Measurements from ENCODE around the gene CTNNA1. TPM values are rescaled to one million over a fixed set of nuclear protein-coding genes. Genes with fewer than 3 reads are reported as not detected.

CTNNA1 gene
- polyA plus RNA-seq, 3 donors from 2014 or later, result 9.8 to 15.3 (median 10.1) TPM

DNA sequence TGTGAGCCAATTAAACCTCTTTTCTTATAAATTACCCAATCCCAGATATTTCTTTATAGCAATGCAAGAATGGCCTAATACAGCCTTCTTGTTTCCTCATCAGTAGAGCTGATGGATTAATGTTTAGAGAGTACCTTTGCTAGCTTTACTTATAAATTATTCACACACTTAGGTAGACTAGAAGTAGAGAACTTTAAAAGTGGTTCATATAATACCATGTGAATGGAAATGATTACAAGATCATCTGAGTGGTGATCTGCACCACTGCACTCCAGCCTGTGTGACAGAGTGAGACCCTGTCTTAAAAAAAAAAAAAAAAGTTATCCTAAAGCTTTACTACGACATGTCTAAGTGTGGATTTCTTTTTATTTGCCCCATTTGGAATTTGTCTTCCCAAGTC, 145.1 kb downstream of the CTNNA1 start:
- Mint-ChIP-seq H3K27me3 (ENCODE audit: low read depth in 3 of 3) (peaks cover 0 to 2% (median 1%) of the 10 kb centered on the region in 3 donors), H3K27ac (no peak overlapping the region), H3K36me3 (peaks cover 0 to 8% (median 3%) of the 10 kb centered on the region in 3 donors), H3K9me3 (no peaks in the 10 kb centered on the region), H3K4me1 (peaks cover 0 to 7% of the 10 kb centered on the region in 2 donors), H3K4me3 (no peak overlapping the region)
- DNase-seq, result no peak

DNA sequence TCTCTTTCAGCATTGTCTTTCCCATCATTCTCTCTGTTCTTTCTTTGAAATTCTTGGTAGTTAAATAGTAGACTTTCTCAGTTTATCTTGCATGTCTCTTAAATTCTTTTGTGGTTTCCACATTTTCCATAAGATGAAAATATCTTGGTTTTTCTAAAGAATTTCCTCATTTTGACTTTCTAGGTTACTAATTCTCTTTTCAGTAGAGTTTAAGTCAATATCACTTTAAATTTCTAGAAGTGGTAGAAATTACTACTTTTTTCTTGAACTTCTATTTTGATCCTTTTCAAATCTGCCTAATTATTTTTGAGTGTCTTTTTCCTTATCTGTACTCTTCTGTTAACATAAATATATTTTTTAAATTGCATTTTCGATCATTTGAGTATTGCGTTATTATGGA, 145.5 kb downstream of the CTNNA1 start:
- Mint-ChIP-seq H3K27ac (no peak overlapping the region), H3K4me1 (peaks cover 0 to 7% of the 10 kb centered on the region in 2 donors), H3K9me3 (no peaks in the 10 kb centered on the region), H3K36me3 (peaks cover 0 to 8% (median 3%) of the 10 kb centered on the region in 3 donors), H3K27me3 (ENCODE audit: low read depth in 3 of 3) (peaks cover 0 to 2% (median 1%) of the 10 kb centered on the region in 3 donors), H3K4me3 (no peak overlapping the region)
- DNase-seq, result no peak

DNA sequence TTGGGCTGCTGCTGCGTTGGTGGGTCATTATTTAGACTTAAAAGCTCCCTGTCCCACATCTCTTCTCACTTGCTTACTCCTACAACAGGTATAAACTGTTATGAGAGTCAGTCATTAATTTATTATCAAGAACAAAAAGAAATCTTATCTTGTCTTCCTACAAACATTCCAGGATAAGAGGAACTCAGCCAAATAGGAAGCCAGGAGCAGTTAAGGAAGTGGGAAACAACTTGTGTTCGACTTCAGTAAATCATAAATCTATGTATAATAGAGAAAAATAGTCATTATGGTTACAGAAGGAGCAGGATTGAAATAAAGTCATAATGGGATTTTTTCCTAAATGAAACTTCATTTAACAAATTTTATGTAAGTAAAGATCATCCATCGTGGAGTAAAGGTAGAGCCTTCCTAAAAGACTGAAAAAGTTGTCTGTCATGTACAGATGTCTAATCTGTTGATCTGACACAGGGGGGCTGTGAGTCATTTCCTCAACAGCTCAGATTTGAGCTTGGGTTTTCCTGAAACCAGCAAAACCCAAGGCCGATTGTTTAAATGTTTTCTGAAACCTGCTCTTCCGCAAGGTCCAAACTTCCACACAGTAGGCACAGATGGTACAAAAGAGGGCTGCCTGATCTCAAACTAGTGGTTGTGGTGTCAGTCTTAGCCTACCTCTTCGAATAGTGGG, 147.2 kb downstream of the CTNNA1 start:
- Mint-ChIP-seq H3K9me3 (no peaks in the 10 kb centered on the region), H3K36me3 (peaks cover 4 to 10% (median 4%) of the 10 kb centered on the region in 3 donors), H3K27ac (no peak overlapping the region), H3K27me3 (ENCODE audit: low read depth in 3 of 3) (peaks cover 0 to 2% (median 1%) of the 10 kb centered on the region in 3 donors), H3K4me1 (peaks cover 0 to 7% of the 10 kb centered on the region in 2 donors), H3K4me3 (no peak overlapping the region)
- no peak for DNase-seq

DNA sequence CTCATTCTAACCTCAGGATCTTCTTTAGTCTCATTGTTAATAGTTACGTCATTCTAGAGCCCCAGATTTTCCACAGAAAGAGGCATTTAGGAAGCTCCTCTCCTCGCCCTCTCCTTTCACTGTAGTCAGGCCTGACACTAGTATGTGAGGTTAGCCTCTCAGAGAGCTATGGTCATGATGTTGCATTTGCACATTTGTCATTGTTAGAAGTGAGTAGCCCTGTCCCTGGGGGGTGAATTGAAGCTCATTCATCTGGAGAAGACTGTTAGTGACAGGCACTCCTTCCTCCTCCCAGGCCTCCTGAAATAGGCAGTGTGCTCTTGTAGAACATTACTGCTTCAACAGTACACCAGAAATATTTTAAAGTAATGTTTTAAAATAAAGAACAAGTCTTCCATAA, 148.5 kb downstream of the CTNNA1 start:
- no peak overlapping the region for H3K27ac Mint-ChIP-seq
- H3K27me3 Mint-ChIP-seq (ENCODE audit: low read depth in 3 of 3), result peaks cover 0 to 2% (median 1%) of the 10 kb centered on the region in 3 donors
- no peaks in the 10 kb centered on the region for H3K9me3 Mint-ChIP-seq
- peaks cover 0 to 7% of the 10 kb centered on the region in 2 donors for H3K4me1 Mint-ChIP-seq
- peaks cover 6 to 22% (median 11%) of the 10 kb centered on the region in 3 donors for H3K36me3 Mint-ChIP-seq
- no peak overlapping the region for H3K4me3 Mint-ChIP-seq
- no peak for DNase-seq

DNA sequence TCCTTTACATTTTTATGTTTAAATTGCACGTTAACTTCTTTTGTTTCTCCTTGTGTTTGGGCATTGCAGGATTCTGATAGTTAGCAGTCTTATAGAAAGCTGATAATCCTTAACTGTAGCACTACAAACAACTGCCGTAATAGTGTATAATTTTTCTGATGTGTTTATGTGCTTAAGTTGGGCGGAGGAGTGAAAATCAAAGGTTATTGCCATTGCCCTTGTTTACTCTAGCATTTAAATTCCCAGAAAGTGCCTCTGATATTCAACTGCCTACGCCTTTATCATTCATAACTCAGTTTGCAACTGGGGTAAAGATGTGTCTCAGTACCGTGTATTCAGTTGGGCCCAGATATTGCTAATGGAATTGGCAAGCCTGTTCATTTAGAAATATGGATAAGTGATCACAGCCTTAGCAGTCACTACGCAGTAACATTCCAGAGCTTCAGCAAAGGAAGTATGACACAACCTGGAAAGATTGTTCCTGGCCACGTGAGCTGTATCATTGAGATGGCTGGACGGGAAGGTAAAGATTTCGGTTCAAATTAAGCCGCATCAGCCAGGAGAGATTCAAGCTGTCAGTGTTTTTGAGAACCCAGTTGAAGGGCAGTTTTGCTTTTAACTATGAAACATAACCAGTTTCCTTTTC, 150.0 kb downstream of the CTNNA1 start:
- Mint-ChIP-seq H3K4me1 (peaks cover 0 to 7% of the 10 kb centered on the region in 2 donors), H3K27ac (no peak overlapping the region), H3K27me3 (ENCODE audit: low read depth in 3 of 3) (peaks cover 0 to 2% (median 1%) of the 10 kb centered on the region in 3 donors), H3K36me3 (peaks cover 7 to 24% (median 11%) of the 10 kb centered on the region in 3 donors), H3K9me3 (no peaks in the 10 kb centered on the region), H3K4me3 (no peak overlapping the region)
- no peak for DNase-seq

DNA sequence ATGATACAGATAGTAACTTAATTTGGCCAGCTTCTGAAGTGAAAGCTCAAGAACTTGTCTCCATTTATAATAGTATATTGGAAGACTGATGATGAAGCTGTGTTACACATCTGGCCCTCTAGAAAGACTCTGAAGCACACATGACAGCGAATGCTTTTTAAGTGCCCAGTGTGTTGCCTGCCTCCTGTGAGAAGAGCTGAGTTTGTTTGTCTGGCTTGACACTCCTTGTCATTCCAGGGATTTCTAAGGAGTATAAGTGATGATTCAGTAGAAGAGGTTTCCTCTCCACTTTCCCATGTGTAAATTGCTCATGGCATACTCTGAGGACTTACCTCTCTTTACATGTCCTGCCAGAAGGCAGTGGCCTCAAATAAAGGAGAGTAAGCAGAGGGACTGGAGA, 152.3 kb downstream of the CTNNA1 start:
- Mint-ChIP-seq H3K36me3 (peaks cover 14 to 32% (median 19%) of the 10 kb centered on the region in 3 donors), H3K27me3 (ENCODE audit: low read depth in 3 of 3) (peaks cover 0 to 3% (median 0%) of the 10 kb centered on the region in 3 donors), H3K27ac (no peak overlapping the region), H3K9me3 (peaks cover 0 to 1% (median 0%) of the 10 kb centered on the region in 6 donors), H3K4me3 (no peak overlapping the region), H3K4me1 (peaks cover 2 to 4% of the 10 kb centered on the region in 2 donors)
- DNase-seq, result no peak

DNA sequence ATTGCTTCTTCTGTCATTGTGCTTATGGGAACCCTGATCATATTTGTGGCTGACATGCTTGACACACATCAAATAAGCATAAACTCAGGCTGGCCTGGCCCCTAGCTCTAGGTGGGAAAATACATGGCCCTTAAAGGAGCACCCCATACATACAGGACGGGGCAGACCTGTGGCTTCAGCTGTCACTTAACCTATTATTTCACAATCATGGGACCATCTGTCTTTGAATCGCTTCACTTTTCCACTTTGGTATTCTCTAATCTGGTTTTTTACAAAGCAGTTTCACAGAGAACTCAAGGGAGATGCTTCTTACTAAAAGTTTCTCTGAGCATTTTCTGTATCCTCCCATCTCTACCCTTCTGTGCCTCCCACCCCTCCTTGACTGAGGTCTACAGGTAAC, 156.5 kb downstream of the CTNNA1 start:
- no peak for DNase-seq
- no peak overlapping the region for H3K4me3 Mint-ChIP-seq
- peaks cover 0 to 2% (median 0%) of the 10 kb centered on the region in 6 donors for H3K9me3 Mint-ChIP-seq
- H3K27ac Mint-ChIP-seq, result no peak overlapping the region
- peaks cover 12 to 43% (median 15%) of the 10 kb centered on the region in 3 donors for H3K36me3 Mint-ChIP-seq
- peaks cover 0 to 2% (median 1%) of the 10 kb centered on the region in 3 donors for H3K27me3 Mint-ChIP-seq (ENCODE audit: low read depth in 3 of 3)
- peaks cover 0 to 4% of the 10 kb centered on the region in 2 donors for H3K4me1 Mint-ChIP-seq

DNA sequence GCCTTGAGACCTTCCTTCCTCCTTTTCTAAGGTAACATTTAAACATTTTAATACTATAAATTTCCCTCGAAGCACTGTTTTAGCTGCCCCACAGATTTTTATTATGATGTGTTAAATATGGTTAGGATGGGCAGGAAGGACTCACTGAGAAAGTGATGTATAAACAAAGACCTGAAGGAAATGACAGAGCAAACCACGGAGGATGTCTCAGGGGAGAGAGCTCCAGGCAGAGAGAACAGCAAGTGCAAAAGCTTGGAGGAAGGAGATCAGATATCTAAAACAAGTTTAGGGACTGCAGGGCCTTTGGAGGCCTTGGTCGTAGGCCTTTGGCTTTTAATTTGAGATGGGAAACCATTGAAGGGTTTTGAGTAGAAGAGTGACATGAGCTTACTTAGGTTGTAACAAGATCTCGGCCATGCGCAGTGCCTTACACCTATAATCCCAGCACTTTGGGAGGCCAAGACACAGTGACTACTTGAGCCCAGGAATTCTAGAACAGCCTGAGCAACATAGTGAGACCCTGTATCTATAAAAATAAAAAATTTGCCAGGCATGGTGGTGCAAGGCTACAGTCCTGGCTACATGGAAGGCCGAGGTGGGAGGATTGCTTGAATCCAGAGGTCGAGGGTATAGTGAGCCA, 157.4 kb downstream of the CTNNA1 start:
- Mint-ChIP-seq H3K36me3 (peaks cover 12 to 39% (median 12%) of the 10 kb centered on the region in 3 donors), H3K27ac (no peak overlapping the region)

DNA sequence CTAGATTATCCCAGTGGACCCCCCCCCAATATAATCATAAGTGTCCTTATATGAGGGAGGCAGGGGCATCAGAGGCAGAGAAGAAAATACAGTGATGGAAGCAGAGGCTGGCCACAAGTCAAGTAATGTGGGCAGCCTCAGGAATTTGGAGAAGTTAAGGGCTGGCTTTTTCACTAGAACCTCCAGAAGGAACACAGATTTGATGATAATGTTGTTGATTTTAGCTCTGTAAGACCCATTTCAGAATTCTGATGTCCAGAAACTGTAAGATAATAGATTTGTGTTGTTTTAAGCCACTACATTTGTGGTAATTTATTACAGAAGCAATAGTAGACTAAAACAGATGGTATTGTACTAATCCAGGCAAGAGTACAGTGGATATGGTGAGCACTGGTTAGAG, 158.2 kb downstream of the CTNNA1 start:
- Mint-ChIP-seq H3K27ac (no peak overlapping the region), H3K4me3 (no peak overlapping the region), H3K36me3 (peaks cover 8 to 33% (median 12%) of the 10 kb centered on the region in 3 donors), H3K9me3 (peaks cover 0 to 2% (median 0%) of the 10 kb centered on the region in 6 donors), H3K27me3 (ENCODE audit: low read depth in 3 of 3) (peaks cover 0 to 4% (median 2%) of the 10 kb centered on the region in 3 donors), H3K4me1 (peaks cover 0 to 4% of the 10 kb centered on the region in 2 donors)
- DNase-seq, result no peak

More for the DNA sequence above, 157.4 kb downstream of the CTNNA1 start:
- Mint-ChIP-seq H3K27me3 (ENCODE audit: low read depth in 3 of 3) (peaks cover 0 to 4% (median 2%) of the 10 kb centered on the region in 3 donors), H3K9me3 (peaks cover 0 to 2% (median 0%) of the 10 kb centered on the region in 6 donors), H3K4me3 (no peak overlapping the region), H3K4me1 (peaks cover 0 to 4% of the 10 kb centered on the region in 2 donors)
- no peak for DNase-seq

DNA sequence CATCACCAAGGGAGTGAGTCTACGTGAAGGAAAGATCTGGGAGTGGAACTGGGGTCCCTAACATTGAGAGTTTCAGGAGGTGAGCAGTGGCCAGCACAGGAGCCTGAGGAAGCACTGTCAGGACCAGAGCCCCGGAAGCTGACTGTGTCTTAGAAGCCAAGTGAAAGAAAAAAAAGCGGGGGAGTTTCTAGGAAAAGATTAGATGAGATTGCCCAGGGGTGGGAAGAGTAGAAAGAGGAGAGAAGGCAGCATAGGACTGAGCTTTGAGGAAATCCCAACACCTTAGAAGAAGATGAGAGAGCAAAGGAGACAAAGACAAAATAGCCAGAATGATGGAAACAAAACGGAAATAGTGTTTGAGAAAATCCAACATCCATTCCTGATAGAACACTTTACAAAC, 158.9 kb downstream of the CTNNA1 start:
- Mint-ChIP-seq H3K9me3 (peaks cover 0 to 2% (median 0%) of the 10 kb centered on the region in 6 donors), H3K27ac (no peak overlapping the region), H3K4me3 (no peak overlapping the region), H3K4me1 (peaks cover 0 to 4% of the 10 kb centered on the region in 2 donors), H3K36me3 (peaks cover 8 to 28% (median 9%) of the 10 kb centered on the region in 3 donors), H3K27me3 (ENCODE audit: low read depth in 3 of 3) (peaks cover 0 to 4% (median 2%) of the 10 kb centered on the region in 3 donors)
- DNase-seq, result no peak

DNA sequence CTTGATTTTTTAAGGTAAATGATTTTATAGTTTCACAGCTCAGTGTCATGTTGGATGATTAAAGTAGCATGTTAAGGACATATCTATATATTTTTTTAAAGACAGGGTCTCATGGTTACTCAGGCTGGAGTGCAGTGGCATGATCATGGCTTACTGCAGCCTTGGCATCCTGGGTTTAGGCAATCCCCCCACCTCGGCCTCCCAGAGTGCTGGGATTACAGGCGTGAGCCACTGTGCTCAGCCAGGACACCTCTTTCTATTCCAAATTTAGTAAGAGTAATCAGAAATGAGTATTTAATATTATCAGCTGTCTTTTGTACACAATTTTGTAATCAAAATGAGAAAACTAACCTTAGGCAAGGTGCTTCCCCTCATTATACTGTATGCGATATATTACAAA, 160.5 kb downstream of the CTNNA1 start:
- no peak for DNase-seq
- Mint-ChIP-seq H3K4me1 (peaks cover 0 to 4% of the 10 kb centered on the region in 2 donors), H3K27me3 (ENCODE audit: low read depth in 3 of 3) (peaks cover 0 to 4% (median 2%) of the 10 kb centered on the region in 3 donors), H3K36me3 (peaks cover 8 to 28% (median 9%) of the 10 kb centered on the region in 3 donors), H3K4me3 (no peak overlapping the region), H3K9me3 (peaks cover 0 to 2% (median 0%) of the 10 kb centered on the region in 6 donors), H3K27ac (no peak overlapping the region)

DNA sequence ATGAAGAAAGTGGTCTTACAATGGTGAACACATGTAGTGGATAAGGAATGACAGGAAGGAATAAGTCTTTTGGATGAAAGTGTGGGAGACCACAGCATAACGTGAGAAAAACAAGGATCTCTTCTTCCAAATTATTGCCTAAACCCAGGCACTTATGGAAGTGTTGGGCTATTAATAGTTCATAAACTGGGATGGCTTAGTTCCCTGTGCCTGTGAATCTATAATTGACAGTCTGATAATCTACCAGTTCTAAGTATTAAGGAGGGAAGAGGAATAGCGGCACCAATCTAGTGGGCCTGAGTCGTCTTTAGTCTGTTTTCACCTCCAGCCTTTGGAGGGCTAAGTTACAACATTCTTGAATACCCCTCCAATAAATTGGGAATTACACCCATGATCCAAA, 161.1 kb downstream of the CTNNA1 start:
- Mint-ChIP-seq H3K4me1 (peaks cover 0 to 4% of the 10 kb centered on the region in 2 donors), H3K9me3 (peaks cover 0 to 2% (median 0%) of the 10 kb centered on the region in 6 donors)

DNA sequence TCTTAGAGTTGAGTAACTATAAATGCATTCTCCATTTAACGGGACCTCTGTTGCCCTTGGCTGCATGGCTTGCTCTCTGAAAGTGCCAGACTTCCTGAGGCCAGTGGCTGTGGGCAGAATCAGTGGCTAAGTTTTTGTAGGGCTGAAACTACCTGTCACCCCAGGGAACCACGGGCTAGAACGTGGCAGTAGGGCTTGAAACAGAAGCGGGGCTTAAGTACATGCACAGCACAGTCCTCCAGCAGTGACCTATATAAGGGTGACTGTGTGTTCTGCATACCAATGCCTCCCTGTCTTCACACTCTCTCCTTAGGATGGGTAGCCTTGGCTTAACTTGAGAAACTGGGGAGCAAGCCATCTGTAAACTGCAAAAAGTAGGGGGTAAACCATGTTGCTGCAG, 165.5 kb downstream of the CTNNA1 start:
- H3K4me3 Mint-ChIP-seq, result no peak overlapping the region
- peak overlapping the region in 1 of 6 donors; percentile 43 for H3K27ac Mint-ChIP-seq
- H3K36me3 Mint-ChIP-seq, result peaks cover 0 to 8% (median 0%) of the 10 kb centered on the region in 3 donors
- no peak for DNase-seq
- no peaks in the 10 kb centered on the region for H3K4me1 Mint-ChIP-seq
- H3K27me3 Mint-ChIP-seq (ENCODE audit: low read depth in 3 of 3), result peaks cover 0 to 2% (median 0%) of the 10 kb centered on the region in 3 donors
- no peaks in the 10 kb centered on the region for H3K9me3 Mint-ChIP-seq

More for the DNA sequence above, 161.1 kb downstream of the CTNNA1 start:
- Mint-ChIP-seq H3K4me3 (no peak overlapping the region), H3K27me3 (ENCODE audit: low read depth in 3 of 3) (peaks cover 0 to 4% (median 2%) of the 10 kb centered on the region in 3 donors), H3K36me3 (peaks cover 7 to 28% (median 9%) of the 10 kb centered on the region in 3 donors), H3K27ac (no peak overlapping the region)
- DNase-seq, result no peak
